GM19239 (cell line): ENCODE results near the gene TXNRD1.
"Not testable (repeated sequence)": the region's sequence is repeated elsewhere in the genome, so short reads cannot be mapped to it uniquely, and the experiment has no call there.

ENCODE experiments used
- DNase-seq: peaks from one replicate; pipeline ENCODE4 v3.0.0; 2011; ENCODE audit warnings: low spot score; ENCODE audit not compliant: insufficient read length
- FAIRE-seq: peaks from 2 replicates; lab custom pipeline; 2011; peaks lifted over from hg19 to GRCh38; lab: Jason Lieb, UNC

The TXNRD1 gene

DNA sequence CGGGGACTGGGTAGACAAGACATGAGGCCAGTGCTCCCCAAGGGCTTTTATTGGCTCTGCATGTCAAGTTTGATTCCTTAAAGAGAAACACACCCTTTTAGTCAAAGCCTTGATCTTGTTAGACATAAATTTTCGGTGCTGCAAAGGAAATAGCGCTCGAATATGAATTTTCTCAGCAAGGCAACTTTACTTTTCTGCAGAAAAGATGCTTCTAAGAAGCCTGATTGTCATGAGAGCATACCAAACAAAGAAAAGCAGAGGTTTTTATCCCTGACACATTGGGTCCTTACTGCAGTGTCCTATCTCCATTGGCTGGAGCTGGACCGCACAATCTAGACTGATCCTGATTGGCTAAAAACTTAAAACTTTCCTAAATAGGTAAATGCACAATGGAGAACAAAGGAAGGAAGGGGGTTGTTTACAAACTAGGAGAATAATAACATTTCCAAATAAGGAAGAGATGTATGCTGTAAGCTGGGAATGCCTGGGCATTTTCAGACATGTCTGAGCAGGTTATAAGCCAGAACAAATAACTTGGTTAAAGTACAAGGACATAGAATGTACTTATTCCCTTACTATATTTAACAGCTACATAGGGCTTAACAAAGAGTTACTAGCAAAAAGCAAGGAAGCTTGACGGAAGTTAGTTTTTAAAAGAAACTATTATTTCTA is 17.2 kb downstream of the TXNRD1 start:
- FAIRE-seq (no peak), DNase-seq (no peak)

- no peak for DNase-seq
- no peak for FAIRE-seq
Observed at GRCh38 chr12:104234926-104235499, 19.4 kb downstream of the TXNRD1 start.

GRCh38 chr12:104237930-104238329 is 22.4 kb downstream of the TXNRD1 start:
- DNase-seq = no peak
- no peak for FAIRE-seq

DNA sequence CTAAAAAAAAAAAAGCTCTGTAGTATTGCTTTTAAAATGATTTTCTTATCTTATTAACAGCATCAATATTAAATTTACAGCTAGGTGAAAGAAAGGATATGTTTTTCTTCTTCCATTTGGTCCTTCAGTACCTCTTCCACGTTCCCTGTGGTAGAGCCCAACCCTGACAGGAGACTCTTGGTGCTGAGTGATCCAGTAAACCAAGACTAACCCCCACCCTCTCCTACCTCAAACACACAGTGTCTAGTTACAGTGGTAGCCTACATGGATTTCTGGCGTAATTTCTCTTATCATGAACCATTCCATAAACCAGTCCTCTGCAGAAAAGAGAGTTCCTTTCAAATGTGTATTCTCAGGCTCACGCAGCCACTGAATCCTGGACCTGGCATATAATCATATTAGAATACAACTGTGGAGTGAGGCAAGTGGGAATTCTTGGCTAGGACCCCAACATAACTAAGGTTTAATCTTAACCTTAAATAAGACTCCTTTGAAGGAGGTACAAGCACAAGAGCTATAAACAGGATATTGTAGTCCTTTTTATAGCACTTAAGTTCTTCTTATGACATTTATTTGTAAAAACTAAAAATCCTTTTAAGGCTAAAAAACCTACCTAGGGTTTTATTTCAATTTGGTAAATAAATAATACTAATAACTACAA is 27.1 kb downstream of the TXNRD1 start:
- no peak for DNase-seq
- no peak for FAIRE-seq

GRCh38 chr12:104243551-104243950 is 28.0 kb downstream of the TXNRD1 start:
- no peak for DNase-seq
- no peak for FAIRE-seq

DNA sequence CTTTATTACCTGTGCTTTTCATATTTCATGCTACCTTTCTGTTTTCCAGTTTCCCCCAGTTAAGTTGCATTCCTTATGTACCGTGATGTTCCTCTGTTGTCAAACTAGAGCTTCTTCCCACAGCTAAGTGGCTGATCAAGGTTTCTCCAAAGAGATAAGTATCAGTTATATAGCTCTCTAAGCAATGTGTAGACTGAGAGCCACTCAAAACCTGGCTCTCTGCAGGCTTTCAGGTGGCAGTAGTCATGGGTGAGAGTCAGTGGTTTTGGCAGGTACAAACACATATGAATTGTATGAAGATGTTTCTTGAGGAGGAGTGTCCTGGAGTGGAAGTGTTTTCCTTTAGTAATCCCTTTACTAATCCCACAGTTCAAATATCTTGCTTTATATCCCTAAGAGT is 28.4 kb downstream of the TXNRD1 start:
- no peak for DNase-seq
- FAIRE-seq = no peak

GRCh38 chr12:104247698-104248097 is 32.1 kb downstream of the TXNRD1 start:
- no peak for FAIRE-seq
- no peak for DNase-seq

DNA sequence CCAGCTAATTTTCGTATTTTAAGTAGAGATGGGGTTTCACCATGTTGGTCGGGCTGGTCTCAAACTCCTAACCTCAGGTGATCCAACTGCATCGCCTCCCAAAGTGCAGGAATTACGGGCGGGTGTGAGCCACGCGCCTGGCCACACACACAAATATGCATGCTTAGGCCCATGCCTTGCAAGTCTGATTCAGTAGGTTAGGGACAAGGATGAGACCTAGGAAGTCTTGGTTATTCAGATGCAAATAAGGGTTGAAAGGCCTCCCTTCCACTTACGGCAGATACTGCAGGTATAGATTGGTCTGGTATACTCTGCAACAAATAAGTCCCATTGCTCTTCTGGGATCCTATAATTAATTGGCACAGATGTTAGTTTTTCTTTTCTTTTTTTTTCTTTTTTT is 32.9 kb downstream of the TXNRD1 start:
- FAIRE-seq (no peak), DNase-seq (no peak)

DNA sequence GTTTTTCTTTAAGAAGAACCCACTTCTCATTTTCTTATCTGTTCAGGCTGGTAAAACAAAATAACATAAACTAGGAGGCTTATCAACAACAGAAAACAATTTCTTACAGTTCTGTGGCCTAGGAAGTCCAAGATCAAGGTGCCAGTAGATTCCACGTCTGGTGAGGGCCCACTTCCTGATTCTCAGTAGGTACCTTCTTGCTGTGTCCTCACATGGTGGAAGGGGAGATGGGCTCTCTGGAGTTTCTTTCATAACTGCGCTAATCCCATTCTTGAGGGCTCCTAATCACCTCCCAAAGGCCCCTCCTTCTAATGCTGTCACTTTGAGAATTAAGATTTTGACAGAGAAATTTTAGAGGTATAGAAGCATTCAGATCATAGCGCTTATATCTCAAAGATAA is 33.4 kb downstream of the TXNRD1 start:
- FAIRE-seq (no peak), DNase-seq (no peak)

DNA sequence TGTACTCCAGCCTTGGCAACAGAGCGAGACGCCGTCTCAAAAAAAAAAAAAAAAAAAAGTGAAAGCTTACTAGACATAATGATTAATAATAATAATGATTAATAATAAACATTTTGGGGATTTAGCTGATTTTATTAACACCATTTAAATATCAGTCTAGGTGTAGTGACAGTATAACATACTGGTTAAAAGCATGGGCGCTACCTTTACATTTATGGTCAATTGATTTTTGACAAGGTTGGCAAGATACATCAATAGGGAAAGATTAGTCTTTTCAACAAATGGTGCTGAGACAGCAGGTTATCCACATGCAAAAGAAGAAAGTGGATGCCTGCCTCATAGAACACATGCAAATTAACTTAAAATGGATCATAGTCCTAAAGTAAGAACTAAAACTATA is 34.3 kb downstream of the TXNRD1 start:
- no peak for FAIRE-seq
- no peak for DNase-seq

- DNase-seq = no peak
- FAIRE-seq = no peak
Observed at GRCh38 chr12:104250366-104251125, 35.0 kb downstream of the TXNRD1 start.

GRCh38 chr12:104257913-104258472 is 42.4 kb downstream of the TXNRD1 start:
- DNase-seq (no peak), FAIRE-seq (no peak)

GRCh38 chr12:104258476-104259067 is 43.0 kb downstream of the TXNRD1 start:
- DNase-seq (no peak), FAIRE-seq (no peak)

- FAIRE-seq (no peak), DNase-seq (no peak)
Observed at GRCh38 chr12:104263026-104263425, 47.4 kb downstream of the TXNRD1 start.

- DNase-seq = no peak
Observed at GRCh38 chr12:104263580-104264358, 48.2 kb downstream of the TXNRD1 start.

GRCh38 chr12:104265436-104265835 is 49.9 kb downstream of the TXNRD1 start:
- DNase-seq, FAIRE-seq: not testable (repeated sequence)

More at GRCh38 chr12:104263580-104264358, 48.2 kb downstream of the TXNRD1 start:
- no peak for FAIRE-seq

- DNase-seq (no peak), FAIRE-seq (no peak)
Observed at GRCh38 chr12:104272938-104273337, 57.4 kb downstream of the TXNRD1 start.

- DNase-seq (no peak), FAIRE-seq (no peak)
Observed at GRCh38 chr12:104273503-104273902, 57.9 kb downstream of the TXNRD1 start.

GRCh38 chr12:104274811-104275210 is 59.2 kb downstream of the TXNRD1 start:
- DNase-seq (no peak), FAIRE-seq (no peak)
